ENCODE measurements around the gene HES7. TPM values are rescaled to one million over a fixed set of nuclear protein-coding genes. Genes with fewer than 3 reads are reported as not detected.

Gene HES7
- total and polyA plus RNA-seq, 4 donors = not detected

- H3K4me1 ChIP-seq (ENCODE audit: control insufficient read depth in 4 of 4, insufficient read depth in 4 of 4, low read length in 3 of 4) = no peaks in the 10 kb centered on the region
- 75% methylated on average over 6 of the region's 6 CpGs for WGBS
- H3K36me3 ChIP-seq (ENCODE audit: control insufficient read depth in 4 of 4, insufficient read depth in 3 of 4, low read depth in 1 of 4, low read length in 3 of 4) = no peaks in the 10 kb centered on the region
- no peak overlapping the region for H3K4me3 ChIP-seq (ENCODE audit: low read depth in 1 of 3, low read length in 3 of 3)
- TF ChIP-seq RXRA (IDR thresholded peaks at IDR 0.05) = no peak
- no peak for TF ChIP-seq GABPA (IDR thresholded peaks at IDR 0.05 in 1 of 2, conservative IDR thresholded peaks at IDR 0.05 in 1 of 2)
- no peak for TF ChIP-seq ATF3 (IDR thresholded peaks at IDR 0.05)
- TF ChIP-seq RAD21 (IDR thresholded peaks at IDR 0.05) = no peak
- no peak for TF ChIP-seq HNF4G (IDR thresholded peaks at IDR 0.05)
- no peak for TF ChIP-seq MAX (IDR thresholded peaks at IDR 0.05)
- TF ChIP-seq TAF1 (conservative IDR thresholded peaks at IDR 0.05) = no peak
- TF ChIP-seq SP1 (IDR thresholded peaks at IDR 0.05) = no peak
- no peak for TF ChIP-seq HNF4A (conservative IDR thresholded peaks at IDR 0.05)
- no peak for TF ChIP-seq EGR1 (IDR thresholded peaks at IDR 0.05; ENCODE audit: low read depth in 2 of 2)
- no peak for TF ChIP-seq JUND (IDR thresholded peaks at IDR 0.05)
- peaks cover 0 to 7% (median 0%) of the 10 kb centered on the region in 4 donors for H3K27me3 ChIP-seq (ENCODE audit: control insufficient read depth in 4 of 4, insufficient read depth in 4 of 4, low read length in 3 of 4)
- DNase-seq (ENCODE audit: low spot score) = no peak
- no peaks in the 10 kb centered on the region for H3K9me3 ChIP-seq (ENCODE audit: control insufficient read depth in 4 of 4, low read length in 3 of 4)
- no peak overlapping the region for H3K27ac ChIP-seq (ENCODE audit: low read depth in 1 of 2, low read length in 2 of 2)
- H3K9ac ChIP-seq (ENCODE audit: low read depth in 1 of 2, low read length in 2 of 2) = no peak overlapping the region
Measured at GRCh38 chr17:8101721-8102120, 22.2 kb downstream of the HES7 start.

GRCh38 chr17:8100763-8101162, 23.1 kb downstream of the HES7 start:
- WGBS = 89% methylated on average over 2 of the region's 2 CpGs
- Histone ChIP-seq H3K27me3 (ENCODE audit: control insufficient read depth in 4 of 4, insufficient read depth in 4 of 4, low read length in 3 of 4) (peaks cover 0 to 7% (median 0%) of the 10 kb centered on the region in 4 donors), H3K9ac (ENCODE audit: low read depth in 1 of 2, low read length in 2 of 2) (no peak overlapping the region), H3K4me1 (ENCODE audit: control insufficient read depth in 4 of 4, insufficient read depth in 4 of 4, low read length in 3 of 4) (no peaks in the 10 kb centered on the region), H3K36me3 (ENCODE audit: control insufficient read depth in 4 of 4, insufficient read depth in 3 of 4, low read depth in 1 of 4, low read length in 3 of 4) (no peaks in the 10 kb centered on the region), H3K27ac (ENCODE audit: low read depth in 1 of 2, low read length in 2 of 2) (no peak overlapping the region), H3K9me3 (ENCODE audit: control insufficient read depth in 4 of 4, low read length in 3 of 4) (no peaks in the 10 kb centered on the region), H3K4me3 (ENCODE audit: low read depth in 1 of 3, low read length in 3 of 3) (no peak overlapping the region)
- no peak for TF ChIP-seq SP1 (IDR thresholded peaks at IDR 0.05)
- TF ChIP-seq HNF4A (conservative IDR thresholded peaks at IDR 0.05) = no peak
- TF ChIP-seq ATF3 (IDR thresholded peaks at IDR 0.05) = no peak
- TF ChIP-seq FOXA2 (IDR thresholded peaks at IDR 0.05) = no peak
- no peak for TF ChIP-seq CTCF (IDR thresholded peaks at IDR 0.05; ENCODE audit: low read depth, low read length, missing input control)
- no peak for TF ChIP-seq TAF1 (conservative IDR thresholded peaks at IDR 0.05)
- no peak for TF ChIP-seq NR2F2 (IDR thresholded peaks at IDR 0.05)
- TF ChIP-seq MAX (IDR thresholded peaks at IDR 0.05) = no peak
- TF ChIP-seq RAD21 (IDR thresholded peaks at IDR 0.05) = no peak
- no peak for TF ChIP-seq GABPA (IDR thresholded peaks at IDR 0.05 in 1 of 2, conservative IDR thresholded peaks at IDR 0.05 in 1 of 2)
- TF ChIP-seq JUND (IDR thresholded peaks at IDR 0.05) = no peak
- no peak for DNase-seq (ENCODE audit: low spot score)

- H3K27ac ChIP-seq (ENCODE audit: low read depth in 1 of 2, low read length in 2 of 2) = no peak overlapping the region
- H3K36me3 ChIP-seq (ENCODE audit: control insufficient read depth in 4 of 4, insufficient read depth in 3 of 4, low read depth in 1 of 4, low read length in 3 of 4) = no peaks in the 10 kb centered on the region
- WGBS = 60% methylated on average over 2 of the region's 2 CpGs
- no peaks in the 10 kb centered on the region for H3K4me1 ChIP-seq (ENCODE audit: control insufficient read depth in 4 of 4, insufficient read depth in 4 of 4, low read length in 3 of 4)
- H3K27me3 ChIP-seq (ENCODE audit: control insufficient read depth in 4 of 4, insufficient read depth in 4 of 4, low read length in 3 of 4) = peaks cover 0 to 7% (median 0%) of the 10 kb centered on the region in 4 donors
- DNase-seq (ENCODE audit: low spot score) = no peak
- no peak overlapping the region for H3K4me3 ChIP-seq (ENCODE audit: low read depth in 1 of 3, low read length in 3 of 3)
- H3K9me3 ChIP-seq (ENCODE audit: control insufficient read depth in 4 of 4, low read length in 3 of 4) = no peaks in the 10 kb centered on the region
- no peak overlapping the region for H3K9ac ChIP-seq (ENCODE audit: low read depth in 1 of 2, low read length in 2 of 2)
- TF ChIP-seq REST (IDR thresholded peaks at IDR 0.05) (no peak), CTCF (IDR thresholded peaks at IDR 0.05; ENCODE audit: low read depth, low read length, missing input control) (no peak), ZBTB33 (IDR thresholded peaks at IDR 0.05) (no peak), HNF4A (conservative IDR thresholded peaks at IDR 0.05) (no peak), FOXA2 (IDR thresholded peaks at IDR 0.05) (no peak), YY1 (IDR thresholded peaks at IDR 0.05) (no peak)
Measured at GRCh38 chr17:8100111-8100510, 23.8 kb downstream of the HES7 start.
